ENCODE results near the gene TNFAIP6. TPM values are rescaled to one million over a fixed set of nuclear protein-coding genes. Genes with fewer than 3 reads are reported as not detected.

Gene TNFAIP6
- total RNA-seq, 4 donors from 2014 or later = 0.58 to 1.9 (median 1.0) TPM

GRCh38 chr2:151395509-151396374 lies 38.4 kb downstream of the TNFAIP6 start:
- H3K4me3 ChIP-seq (ENCODE audit: low read depth, poor library complexity, severe bottlenecking) = no peak overlapping the region
- DNase-seq (ENCODE audit: low spot score in 2 of 2) = no peak
- TF ChIP-seq POLR2A (IDR thresholded peaks at IDR 0.05) (no peak), CTCF (IDR thresholded peaks at IDR 0.05) (no peak)
- WGBS, 2 donors = 86 to 89% methylated on average over 4 of the region's 4 CpGs
- intact Hi-C loops (cut with DNase I; ENCODE audit: low total_unique reads) = no loop called here

- no peak overlapping the region for H3K4me3 ChIP-seq (ENCODE audit: low read depth, poor library complexity, severe bottlenecking)
- no peak for DNase-seq (ENCODE audit: low spot score in 2 of 2)
- WGBS, 2 donors = 96 to 100% methylated on average over 1 of the region's 1 CpG
- intact Hi-C loops (cut with DNase I; ENCODE audit: low total_unique reads) = no loop called here
- TF ChIP-seq CTCF (IDR thresholded peaks at IDR 0.05) (no peak), POLR2A (IDR thresholded peaks at IDR 0.05) (no peak)
Observed at GRCh38 chr2:151399981-151400380, 42.6 kb downstream of the TNFAIP6 start.

- no peak overlapping the region for H3K4me3 ChIP-seq (ENCODE audit: low read depth, poor library complexity, severe bottlenecking)
- DNase-seq (ENCODE audit: low spot score in 2 of 2) = no peak
- intact Hi-C loops (cut with DNase I; ENCODE audit: low total_unique reads) = no loop called here
- WGBS, 2 donors = 95 to 98% methylated on average over 5 of the region's 5 CpGs
- no peak for TF ChIP-seq POLR2A (IDR thresholded peaks at IDR 0.05)
Observed at GRCh38 chr2:151401149-151401548, 43.8 kb downstream of the TNFAIP6 start.

GRCh38 chr2:151403914-151404313 lies 46.5 kb downstream of the TNFAIP6 start:
- no peak overlapping the region for H3K4me3 ChIP-seq (ENCODE audit: low read depth, poor library complexity, severe bottlenecking)
- intact Hi-C loops (cut with DNase I; ENCODE audit: low total_unique reads) = no loop called here
- DNase-seq (ENCODE audit: low spot score in 2 of 2) = no peak
- TF ChIP-seq POLR2A (IDR thresholded peaks at IDR 0.05) = no peak
- no peak for TF ChIP-seq CTCF (IDR thresholded peaks at IDR 0.05)
- 88% methylated on average over 4 of the region's 4 CpGs for WGBS, 2 donors

GRCh38 chr2:151405376-151405775 lies 48.0 kb downstream of the TNFAIP6 start:
- WGBS, 2 donors = 77 to 83% methylated on average over 4 of the region's 4 CpGs
- no peak for TF ChIP-seq POLR2A (IDR thresholded peaks at IDR 0.05)
- no peak for TF ChIP-seq CTCF (IDR thresholded peaks at IDR 0.05)
- intact Hi-C loops (cut with DNase I; ENCODE audit: low total_unique reads) = no loop called here
- no peak for DNase-seq (ENCODE audit: low spot score in 2 of 2)
- no peak overlapping the region for H3K4me3 ChIP-seq (ENCODE audit: low read depth, poor library complexity, severe bottlenecking)

- intact Hi-C loops (cut with DNase I; ENCODE audit: low total_unique reads) = no loop called here
- TF ChIP-seq POLR2A (IDR thresholded peaks at IDR 0.05) = no peak
- TF ChIP-seq CTCF (IDR thresholded peaks at IDR 0.05) = no peak
Observed at GRCh38 chr2:151407281-151407680, 49.9 kb downstream of the TNFAIP6 start.

More at GRCh38 chr2:151407281-151407680, 49.9 kb downstream of the TNFAIP6 start:
- DNase-seq (ENCODE audit: low spot score in 2 of 2) = no peak
- H3K4me3 ChIP-seq (ENCODE audit: low read depth, poor library complexity, severe bottlenecking) = no peak overlapping the region

Data from lower leg skin (tissue), 4 donors.